ENCODE measurements around the gene NAALADL2. TPM values are rescaled to one million over a fixed set of nuclear protein-coding genes. Genes with fewer than 3 reads are reported as not detected.

Gene NAALADL2
- total RNA-seq, 1 donor from 2014 or later, result 1.6 TPM

DNA sequence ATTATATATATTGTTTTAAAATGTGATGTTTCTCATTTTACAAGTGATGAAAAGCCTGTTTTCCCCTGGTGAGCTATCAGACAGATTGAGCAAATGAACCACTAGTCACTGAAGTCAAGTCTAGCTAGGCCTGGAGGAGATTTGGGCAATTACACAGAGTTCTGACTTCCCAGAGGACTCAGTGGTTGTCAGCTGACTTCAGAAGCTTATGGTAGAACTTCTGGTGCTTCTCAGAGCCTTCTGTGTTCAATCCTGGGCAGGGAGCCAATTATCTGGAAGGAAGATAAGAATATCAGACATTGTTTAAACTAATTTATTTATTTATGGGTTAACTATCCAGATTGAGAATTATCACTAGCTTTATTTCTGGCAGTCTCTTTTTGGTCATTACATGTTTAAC is 37.7 kb upstream of the NAALADL2 start:
- TF ChIP-seq, protein P1, sequence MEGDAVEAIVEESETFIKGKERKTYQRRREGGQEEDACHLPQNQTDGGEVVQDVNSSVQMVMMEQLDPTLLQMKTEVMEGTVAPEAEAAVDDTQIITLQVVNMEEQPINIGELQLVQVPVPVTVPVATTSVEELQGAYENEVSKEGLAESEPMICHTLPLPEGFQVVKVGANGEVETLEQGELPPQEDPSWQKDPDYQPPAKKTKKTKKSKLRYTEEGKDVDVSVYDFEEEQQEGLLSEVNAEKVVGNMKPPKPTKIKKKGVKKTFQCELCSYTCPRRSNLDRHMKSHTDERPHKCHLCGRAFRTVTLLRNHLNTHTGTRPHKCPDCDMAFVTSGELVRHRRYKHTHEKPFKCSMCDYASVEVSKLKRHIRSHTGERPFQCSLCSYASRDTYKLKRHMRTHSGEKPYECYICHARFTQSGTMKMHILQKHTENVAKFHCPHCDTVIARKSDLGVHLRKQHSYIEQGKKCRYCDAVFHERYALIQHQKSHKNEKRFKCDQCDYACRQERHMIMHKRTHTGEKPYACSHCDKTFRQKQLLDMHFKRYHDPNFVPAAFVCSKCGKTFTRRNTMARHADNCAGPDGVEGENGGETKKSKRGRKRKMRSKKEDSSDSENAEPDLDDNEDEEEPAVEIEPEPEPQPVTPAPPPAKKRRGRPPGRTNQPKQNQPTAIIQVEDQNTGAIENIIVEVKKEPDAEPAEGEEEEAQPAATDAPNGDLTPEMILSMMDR (IDR thresholded peaks at IDR 0.05; ENCODE audit: partially characterized antibody, unreplicated experiment), result no peak
- H3K36me3 Mint-ChIP-seq (ENCODE audit: unreplicated experiment), result no peaks in the 10 kb centered on the region
- no peaks in the 10 kb centered on the region for H3K27me3 Mint-ChIP-seq (ENCODE audit: unreplicated experiment)
- no peak overlapping the region for H3K27ac Mint-ChIP-seq (ENCODE audit: unreplicated experiment)
- H3K9me3 Mint-ChIP-seq (ENCODE audit: unreplicated experiment), result peaks cover 1% of the 10 kb centered on the region
- H3K4me3 Mint-ChIP-seq (ENCODE audit: unreplicated experiment), result no peak overlapping the region
- H3K4me1 Mint-ChIP-seq (ENCODE audit: low read depth, unreplicated experiment), result no peaks in the 10 kb centered on the region
- no peak for DNase-seq

DNA sequence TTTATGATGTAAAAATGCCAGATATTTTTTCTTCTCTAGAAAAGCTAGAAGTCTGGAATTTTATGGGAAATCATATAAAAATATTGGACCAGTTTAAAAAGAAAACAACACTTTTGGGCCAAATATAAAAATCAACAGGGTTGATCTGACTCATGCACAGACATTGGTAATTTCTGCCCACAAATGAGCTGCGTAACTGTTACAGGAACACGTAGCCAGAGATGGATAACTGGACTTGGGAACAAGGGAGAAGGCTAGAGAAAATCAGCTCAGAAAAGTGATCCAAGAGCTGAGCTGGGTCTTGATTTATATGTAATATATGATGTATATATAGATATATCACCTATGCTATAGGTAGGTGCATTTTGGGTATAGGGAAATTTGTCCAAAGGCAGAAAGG is 36.8 kb upstream of the NAALADL2 start:
- TF ChIP-seq, protein P1 (IDR thresholded peaks at IDR 0.05; ENCODE audit: partially characterized antibody, unreplicated experiment), result no peak
- H3K36me3 Mint-ChIP-seq (ENCODE audit: unreplicated experiment), result no peaks in the 10 kb centered on the region
- no peak overlapping the region for H3K4me3 Mint-ChIP-seq (ENCODE audit: unreplicated experiment)

DNA sequence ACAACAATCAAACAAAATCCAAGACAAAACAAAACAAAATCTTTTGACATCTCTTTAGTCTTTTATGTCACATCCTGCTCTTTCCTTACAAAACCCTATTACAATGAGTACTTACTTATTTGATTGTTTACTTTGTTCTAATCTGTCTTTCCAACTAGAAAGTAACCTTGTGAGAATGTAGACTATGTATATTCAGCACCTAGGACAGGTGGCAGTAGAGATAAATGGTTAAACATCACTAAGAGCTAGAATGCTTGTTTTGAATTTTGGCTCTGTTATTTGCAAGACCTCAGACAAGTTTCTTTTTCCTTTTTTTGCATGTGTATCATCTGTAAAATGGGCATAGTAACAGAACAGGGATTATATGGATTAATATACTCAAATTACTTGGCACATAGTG is 33.1 kb upstream of the NAALADL2 start:
- no peak for DNase-seq
- H3K4me3 Mint-ChIP-seq (ENCODE audit: unreplicated experiment), result no peak overlapping the region
- H3K27ac Mint-ChIP-seq (ENCODE audit: unreplicated experiment), result no peak overlapping the region
- H3K27me3 Mint-ChIP-seq (ENCODE audit: unreplicated experiment), result no peaks in the 10 kb centered on the region
- peaks cover 1% of the 10 kb centered on the region for H3K9me3 Mint-ChIP-seq (ENCODE audit: unreplicated experiment)
- TF ChIP-seq, protein P1 (IDR thresholded peaks at IDR 0.05; ENCODE audit: partially characterized antibody, unreplicated experiment), result no peak
- H3K4me1 Mint-ChIP-seq (ENCODE audit: low read depth, unreplicated experiment), result no peaks in the 10 kb centered on the region
- no peaks in the 10 kb centered on the region for H3K36me3 Mint-ChIP-seq (ENCODE audit: unreplicated experiment)

More for the DNA sequence above, 36.8 kb upstream of the NAALADL2 start:
- peaks cover 1% of the 10 kb centered on the region for H3K9me3 Mint-ChIP-seq (ENCODE audit: unreplicated experiment)
- H3K4me1 Mint-ChIP-seq (ENCODE audit: low read depth, unreplicated experiment), result no peaks in the 10 kb centered on the region
- no peak for DNase-seq
- no peak overlapping the region for H3K27ac Mint-ChIP-seq (ENCODE audit: unreplicated experiment)
- no peaks in the 10 kb centered on the region for H3K27me3 Mint-ChIP-seq (ENCODE audit: unreplicated experiment)

DNA sequence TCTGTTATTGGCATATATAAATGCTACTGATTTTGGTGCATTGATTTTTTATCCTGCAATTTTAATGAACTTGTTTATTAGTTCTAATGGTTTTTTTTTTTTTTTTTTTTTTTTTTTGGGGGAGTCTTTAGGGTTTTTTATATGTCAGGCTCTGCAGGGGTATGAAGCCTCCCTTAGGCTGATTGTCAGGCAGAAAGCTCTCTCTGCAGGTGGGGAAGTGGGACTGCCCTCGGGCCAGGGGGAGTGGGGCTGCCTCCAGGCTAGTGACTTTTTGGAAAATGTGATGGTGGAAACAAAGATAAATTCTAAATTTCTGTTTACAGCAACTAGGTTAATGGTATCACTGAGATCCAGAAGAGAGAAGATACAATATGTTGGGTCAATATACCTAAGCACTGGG is 14.4 kb upstream of the NAALADL2 start:
- no peaks in the 10 kb centered on the region for H3K4me1 Mint-ChIP-seq (ENCODE audit: low read depth, unreplicated experiment)
- no peak for DNase-seq
- H3K27me3 Mint-ChIP-seq (ENCODE audit: unreplicated experiment), result no peaks in the 10 kb centered on the region
- TF ChIP-seq, protein P1 (IDR thresholded peaks at IDR 0.05; ENCODE audit: partially characterized antibody, unreplicated experiment), result no peak
- H3K4me3 Mint-ChIP-seq (ENCODE audit: unreplicated experiment), result no peak overlapping the region
- no peak overlapping the region for H3K27ac Mint-ChIP-seq (ENCODE audit: unreplicated experiment)
- H3K9me3 Mint-ChIP-seq (ENCODE audit: unreplicated experiment), result no peaks in the 10 kb centered on the region
- no peaks in the 10 kb centered on the region for H3K36me3 Mint-ChIP-seq (ENCODE audit: unreplicated experiment)

DNA sequence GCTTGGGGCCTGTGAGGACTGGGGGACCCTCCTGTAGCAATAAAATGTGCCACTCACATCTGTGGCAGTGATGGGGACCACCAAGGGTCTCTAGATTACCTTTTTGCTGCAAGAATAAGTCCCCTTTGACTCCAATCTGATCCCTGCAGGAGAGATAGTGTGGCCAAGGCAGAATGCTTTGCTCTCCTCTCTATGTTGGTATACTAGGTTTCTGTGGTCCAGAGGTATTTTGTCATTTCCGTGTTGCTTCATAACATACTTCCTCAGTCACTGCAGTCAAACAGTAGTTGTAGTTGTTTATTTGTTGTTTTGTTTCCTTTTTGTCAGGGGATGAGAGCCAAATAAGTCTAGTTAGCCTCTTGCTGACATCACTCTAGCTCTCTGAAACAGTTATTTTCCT is 13.1 kb upstream of the NAALADL2 start:
- no peak for DNase-seq
- Mint-ChIP-seq H3K36me3 (ENCODE audit: unreplicated experiment) (no peaks in the 10 kb centered on the region), H3K4me3 (ENCODE audit: unreplicated experiment) (no peak overlapping the region), H3K4me1 (ENCODE audit: low read depth, unreplicated experiment) (no peaks in the 10 kb centered on the region), H3K27me3 (ENCODE audit: unreplicated experiment) (no peaks in the 10 kb centered on the region), H3K9me3 (ENCODE audit: unreplicated experiment) (no peaks in the 10 kb centered on the region), H3K27ac (ENCODE audit: unreplicated experiment) (no peak overlapping the region)
- TF ChIP-seq, protein P1 (IDR thresholded peaks at IDR 0.05; ENCODE audit: partially characterized antibody, unreplicated experiment), result no peak

Data from glutamatergic neuron (in vitro differentiated cells).